CD8-positive, alpha-beta memory T cell (primary cell): Measurements from ENCODE around the gene WDR37. TPM values are rescaled to one million over a fixed set of nuclear protein-coding genes. Genes with fewer than 3 reads are reported as not detected.
"Not testable (repeated sequence)": the region's sequence is repeated elsewhere in the genome, so short reads cannot be mapped to it uniquely, and the experiment has no call there.

Source experiments
- CTCF ChIA-PET: fragments of 350-600 bp; sonication (Branson Sonifier 250); formaldehyde crosslinking; loops from one replicate; lab custom pipeline; 2021; ENCODE audit warnings: antibody characterized with exemption; lab: Charles Lee
- POLR2A ChIA-PET: fragments of 350-600 bp; sonication (Branson Sonifier 250); formaldehyde crosslinking; loops from one replicate; lab custom pipeline; 2021; ENCODE audit warnings: antibody characterized with exemption; lab: Charles Lee
- DNase-seq, 5 donors: peaks; one replicate each; pipeline versions ENCODE4 v3.0.0 to v3.0.0-alpha.2; 2020 to 2022; ENCODE audit warnings: mixed read lengths in 1 of 5
- H3K27ac ChIP-seq: one replicate; pipeline ENCODE4 v1.7.0; 2013; ENCODE audit warnings: low read depth, mild to moderate bottlenecking, low read length, moderate library complexity
- H3K27me3 ChIP-seq: 2 replicates; pipeline ENCODE4 v1.7.0; 2013; ENCODE audit warnings: low read length, mild to moderate bottlenecking; ENCODE audit not compliant: insufficient read depth, poor library complexity, severe bottlenecking
- H3K36me3 ChIP-seq: 2 replicates; pipeline ENCODE4 v1.7.0; 2013; ENCODE audit warnings: mild to moderate bottlenecking, low read length, moderate library complexity; ENCODE audit not compliant: insufficient read depth
- H3K4me1 ChIP-seq: 2 replicates; pipeline ENCODE4 v1.7.0; 2013; ENCODE audit warnings: mild to moderate bottlenecking, low read length, moderate library complexity; ENCODE audit not compliant: insufficient read depth
- H3K4me3 ChIP-seq: 2 replicates; pipeline ENCODE4 v1.7.0; 2013; ENCODE audit warnings: mild to moderate bottlenecking, low read length
- H3K9me3 ChIP-seq: 2 replicates; pipeline ENCODE4 v1.7.0; 2013; ENCODE audit warnings: mild to moderate bottlenecking, low read length
- H3K27ac Mint-ChIP-seq, 8 donors: one replicate each; pipeline ENCODE4 v1.8.0; 2020 to 2021; ENCODE audit warnings: mixed read lengths in 8 of 8, mild to moderate bottlenecking in 6 of 8, inconsistent platforms in 3 of 8, moderate library complexity in 3 of 8
- H3K27me3 Mint-ChIP-seq, 2 donors: one replicate each; pipeline ENCODE4 v1.8.0; 2020 to 2021; ENCODE audit warnings: mixed read lengths in 2 of 2, mild to moderate bottlenecking in 1 of 2, moderate library complexity in 1 of 2
- H3K36me3 Mint-ChIP-seq, 3 donors: one replicate each; pipeline ENCODE4 v1.8.0; 2020 to 2021; ENCODE audit warnings: mixed read lengths in 3 of 3, inconsistent platforms in 1 of 3, mild to moderate bottlenecking in 1 of 3
- H3K4me1 Mint-ChIP-seq, 3 donors: one replicate each; pipeline ENCODE4 v1.8.0; 2020 to 2021; ENCODE audit warnings: mixed read lengths in 3 of 3, inconsistent platforms in 1 of 3, mild to moderate bottlenecking in 1 of 3
- H3K4me3 Mint-ChIP-seq, 7 donors: one replicate each; pipeline ENCODE4 v1.8.0; 2020 to 2021; ENCODE audit warnings: mixed read lengths in 7 of 7, mild to moderate bottlenecking in 6 of 7, moderate library complexity in 4 of 7, inconsistent platforms in 2 of 7
- H3K9me3 Mint-ChIP-seq, 5 donors: one replicate each; pipeline ENCODE4 v1.8.0; 2020 to 2022; ENCODE audit warnings: mixed read lengths in 5 of 5, mild to moderate bottlenecking in 3 of 5, moderate library complexity in 2 of 5, inconsistent platforms in 1 of 5
- polyA plus RNA-seq: library from polyadenylated mRNA; unstranded; fragments of 300-500 nt; fragmentation: Illumina TruSeq; gene quantifications from one replicate; pipeline ENCODE4 v1.2.3, GENCODE V29; 2021
- total RNA-seq, 2 experiments: library from RNA; stranded (reverse); gene quantifications; one replicate each; pipeline ENCODE4 v1.2.3, GENCODE V29; 2021

WDR37 gene
- total and polyA plus RNA-seq, 3 experiments from 2014 or later: 14.5 to 21.7 (median 15.8) TPM

DNA sequence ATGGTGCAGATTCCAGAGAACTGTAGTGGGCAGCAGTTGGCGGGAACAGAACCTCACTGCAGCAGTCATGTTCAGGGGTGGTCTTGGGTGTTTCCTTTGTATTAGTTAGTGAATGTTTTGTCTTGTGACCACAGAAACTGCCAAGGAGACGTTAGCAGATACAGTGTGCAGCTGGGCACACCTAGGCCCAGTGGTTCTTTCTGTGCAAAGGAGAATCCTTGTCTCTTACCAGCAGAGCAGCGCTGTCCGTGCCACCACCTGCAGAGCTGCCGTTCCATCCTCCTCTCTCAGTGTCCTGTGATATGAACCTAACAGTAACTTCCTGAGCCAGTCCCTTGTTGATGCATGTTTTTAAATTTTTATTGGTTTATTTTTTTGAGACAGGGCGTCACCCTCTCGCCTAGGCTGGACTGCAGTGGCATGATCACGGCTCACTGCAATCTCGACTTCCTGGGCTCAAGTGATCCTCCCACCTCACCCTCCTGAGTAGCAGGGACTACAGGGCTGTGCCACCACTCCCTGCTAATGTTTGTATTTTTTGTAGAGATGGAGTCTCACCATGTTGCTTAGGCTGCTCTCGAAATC, 60.6 kb downstream of the WDR37 start:
- no peak overlapping the region for H3K4me3 Mint-ChIP-seq
- DNase-seq: no peak
- H3K27me3 ChIP-seq: no peaks in the 10 kb centered on the region
- peaks cover 20 to 50% (median 47%) of the 10 kb centered on the region in 3 donors for H3K4me1 Mint-ChIP-seq
- H3K9me3 Mint-ChIP-seq: no peaks in the 10 kb centered on the region
- peaks cover 8 to 95% (median 26%) of the 10 kb centered on the region in 3 donors for H3K36me3 Mint-ChIP-seq
- H3K27me3 Mint-ChIP-seq: no peaks in the 10 kb centered on the region
- CTCF ChIA-PET: no interaction called here
- POLR2A ChIA-PET: no interaction called here
- peaks cover 15% of the 10 kb centered on the region for H3K4me1 ChIP-seq
- peaks cover 57% of the 10 kb centered on the region for H3K36me3 ChIP-seq
- H3K9me3 ChIP-seq: no peaks in the 10 kb centered on the region
- no peak overlapping the region for H3K4me3 ChIP-seq
- peak overlapping the region in 4 of 8 donors; percentile 58 to 75 (median 68) for H3K27ac Mint-ChIP-seq
- no peak overlapping the region for H3K27ac ChIP-seq

DNA sequence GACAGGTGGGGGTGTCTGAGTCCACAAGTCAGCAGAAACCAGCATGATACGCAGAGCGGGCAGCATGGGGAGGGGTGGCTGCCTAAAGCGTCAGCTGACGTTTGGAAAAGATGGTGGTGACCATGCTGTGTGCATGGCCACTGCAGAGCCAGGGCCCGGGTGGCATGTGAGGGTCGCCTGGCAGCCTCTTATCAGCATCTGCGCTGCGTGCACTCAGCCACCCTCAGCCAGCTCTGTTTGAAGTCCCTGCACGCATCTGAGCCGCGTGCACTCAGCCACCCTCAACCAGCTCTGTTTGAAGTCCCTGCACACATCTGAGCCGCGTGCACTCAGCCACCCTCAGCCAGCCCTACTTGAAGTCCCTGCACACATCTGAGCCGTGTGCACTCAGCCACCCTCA, 61.5 kb downstream of the WDR37 start:
- POLR2A ChIA-PET: no interaction called here
- no peaks in the 10 kb centered on the region for H3K27me3 ChIP-seq
- H3K9me3 ChIP-seq: no peaks in the 10 kb centered on the region
- Mint-ChIP-seq H3K36me3 (peaks cover 2 to 95% (median 26%) of the 10 kb centered on the region in 3 donors), H3K4me3 (no peak overlapping the region), H3K9me3 (no peaks in the 10 kb centered on the region), H3K27ac (peak overlapping the region in 5 of 8 donors; percentile 60 to 80 (median 69)), H3K27me3 (no peaks in the 10 kb centered on the region), H3K4me1 (peaks cover 18 to 43% (median 40%) of the 10 kb centered on the region in 3 donors)
- H3K4me3 ChIP-seq: no peak overlapping the region
- peaks cover 57% of the 10 kb centered on the region for H3K36me3 ChIP-seq
- H3K4me1 ChIP-seq: peaks cover 15% of the 10 kb centered on the region
- CTCF ChIA-PET: no interaction called here
- no peak overlapping the region for H3K27ac ChIP-seq
- peak in 1 of 5 donors; percentile 12 for DNase-seq

DNA sequence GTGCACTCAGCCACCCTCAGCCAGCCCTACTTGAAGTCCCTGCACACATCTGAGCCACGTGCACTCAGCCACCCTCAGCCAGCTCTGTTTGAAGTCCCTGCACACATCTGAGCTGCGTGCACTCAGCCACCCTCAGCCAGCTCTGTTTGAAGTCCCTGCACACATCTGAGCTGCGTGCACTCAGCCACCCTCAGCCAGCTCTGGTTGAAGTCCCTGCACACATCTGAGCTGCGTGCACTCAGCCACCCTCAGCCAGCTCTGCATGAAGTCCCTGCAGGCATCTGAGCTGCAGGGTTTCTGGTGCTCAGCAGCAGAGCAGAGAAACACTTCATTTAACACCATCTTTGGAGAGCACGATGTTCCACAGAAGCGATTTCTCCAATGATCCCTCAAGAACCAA, 62.1 kb downstream of the WDR37 start:
- DNase-seq: peak in 1 of 5 donors; percentile 25
- H3K27me3 ChIP-seq, POLR2A ChIA-PET, H3K27me3 Mint-ChIP-seq, H3K4me3 Mint-ChIP-seq, H3K4me3 ChIP-seq, H3K27ac ChIP-seq, H3K9me3 Mint-ChIP-seq, H3K9me3 ChIP-seq: not testable (repeated sequence)
- Mint-ChIP-seq H3K36me3 (peaks cover 0 to 94% (median 26%) of the 10 kb centered on the region in 3 donors), H3K27ac (peak overlapping the region in 1 of 8 donors; percentile 86), H3K4me1 (peaks cover 22 to 44% (median 42%) of the 10 kb centered on the region in 3 donors)
- Histone ChIP-seq H3K36me3 (peaks cover 54% of the 10 kb centered on the region), H3K4me1 (peaks cover 15% of the 10 kb centered on the region)
- CTCF ChIA-PET: interaction anchor here (2.8 kb wide), 1 partner anchor 9 kb away, joined by 10 read pairs; no protein-coding TSS in a partner anchor

DNA sequence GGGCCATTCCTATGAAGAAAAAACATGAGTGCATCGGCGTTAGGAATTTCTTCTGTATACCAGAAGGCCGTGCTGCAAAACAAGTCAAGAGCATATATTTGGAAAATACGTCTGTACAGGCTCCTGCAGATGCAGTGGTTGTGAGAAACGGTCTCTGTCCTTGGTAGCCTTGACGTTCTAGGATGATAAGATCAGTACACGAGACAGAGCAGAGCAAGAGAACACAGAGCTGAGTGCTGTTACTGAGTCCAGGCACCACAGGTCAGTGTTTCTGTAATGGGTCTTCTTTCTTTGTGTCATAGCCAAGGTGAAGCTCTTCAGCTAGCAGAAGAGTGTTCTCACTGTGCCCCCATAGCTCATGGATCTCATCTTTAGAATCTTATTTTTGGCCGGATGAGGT, 62.8 kb downstream of the WDR37 start:
- H3K27ac Mint-ChIP-seq: peak overlapping the region in 6 of 8 donors; percentile 39 to 72 (median 50)
- POLR2A ChIA-PET: no interaction called here
- H3K4me3 ChIP-seq: no peak overlapping the region

DNA sequence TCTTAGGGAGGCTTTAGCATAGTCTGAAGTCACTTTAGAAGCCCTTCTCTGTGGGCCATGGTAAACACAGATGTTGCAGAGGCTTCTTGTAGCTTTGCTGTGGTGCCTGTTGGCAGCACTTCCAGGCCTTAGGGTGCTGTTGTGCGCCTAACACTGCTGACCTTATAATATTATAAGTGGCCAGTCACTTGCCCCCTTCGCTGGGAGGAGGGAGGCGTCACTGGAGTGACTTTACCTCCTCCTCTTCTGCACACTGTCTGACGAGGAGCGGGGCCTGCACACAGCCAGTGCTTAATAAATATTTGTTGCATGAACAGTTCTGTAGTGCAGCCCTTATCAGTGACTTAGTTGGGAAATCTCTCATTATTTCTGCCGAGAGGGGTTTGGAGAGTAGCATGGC, 63.3 kb downstream of the WDR37 start:
- Mint-ChIP-seq H3K9me3 (no peaks in the 10 kb centered on the region), H3K36me3 (peaks cover 9 to 95% (median 34%) of the 10 kb centered on the region in 3 donors), H3K4me3 (peak overlapping the region in 1 of 7 donors; percentile 60), H3K27ac (peak overlapping the region in 6 of 8 donors; percentile 5 to 54 (median 43)), H3K27me3 (no peaks in the 10 kb centered on the region), H3K4me1 (peaks cover 25 to 50% (median 43%) of the 10 kb centered on the region in 3 donors)
- Histone ChIP-seq H3K36me3 (peaks cover 63% of the 10 kb centered on the region), H3K4me3 (no peak overlapping the region), H3K9me3 (no peaks in the 10 kb centered on the region), H3K27me3 (no peaks in the 10 kb centered on the region), H3K4me1 (peaks cover 15% of the 10 kb centered on the region), H3K27ac (no peak overlapping the region)
- ChIA-PET CTCF (interaction anchor here (2.8 kb wide), 1 partner anchor 10 kb away, joined by 10 read pairs; no protein-coding TSS in a partner anchor), POLR2A (no interaction called here)
- no peak for DNase-seq

More for the DNA sequence above, 62.8 kb downstream of the WDR37 start:
- Mint-ChIP-seq H3K4me1 (peaks cover 25 to 48% (median 42%) of the 10 kb centered on the region in 3 donors), H3K36me3 (peaks cover 6 to 95% (median 29%) of the 10 kb centered on the region in 3 donors), H3K9me3 (no peaks in the 10 kb centered on the region), H3K27me3 (no peaks in the 10 kb centered on the region), H3K4me3 (no peak overlapping the region)
- no peak overlapping the region for H3K27ac ChIP-seq
- DNase-seq: no peak
- H3K27me3 ChIP-seq: no peaks in the 10 kb centered on the region
- H3K4me1 ChIP-seq: peaks cover 15% of the 10 kb centered on the region
- no peaks in the 10 kb centered on the region for H3K9me3 ChIP-seq
- CTCF ChIA-PET: interaction anchor here (2.8 kb wide), 1 partner anchor 9 kb away, joined by 10 read pairs; no protein-coding TSS in a partner anchor
- peaks cover 59% of the 10 kb centered on the region for H3K36me3 ChIP-seq

DNA sequence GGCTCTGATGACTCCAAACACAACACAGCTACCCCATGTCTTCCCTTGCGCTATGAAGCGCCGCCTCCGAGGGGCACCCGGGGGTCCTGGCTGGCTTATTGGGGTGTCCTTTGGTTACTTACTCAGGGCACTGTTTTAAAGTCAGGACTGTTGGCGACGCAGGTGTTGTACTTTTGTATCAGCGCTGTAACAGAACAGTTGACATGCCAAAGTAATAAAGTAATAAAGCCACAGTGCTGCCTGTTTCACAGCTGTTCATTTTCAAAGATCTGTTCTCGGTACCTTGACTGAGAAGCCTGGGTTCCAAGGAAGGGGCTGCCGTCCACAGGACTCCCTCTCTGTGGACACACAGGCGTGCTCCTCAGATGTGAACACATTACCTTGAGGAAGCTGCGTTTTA, 64.1 kb downstream of the WDR37 start:
- H3K9me3 ChIP-seq: no peaks in the 10 kb centered on the region

DNA sequence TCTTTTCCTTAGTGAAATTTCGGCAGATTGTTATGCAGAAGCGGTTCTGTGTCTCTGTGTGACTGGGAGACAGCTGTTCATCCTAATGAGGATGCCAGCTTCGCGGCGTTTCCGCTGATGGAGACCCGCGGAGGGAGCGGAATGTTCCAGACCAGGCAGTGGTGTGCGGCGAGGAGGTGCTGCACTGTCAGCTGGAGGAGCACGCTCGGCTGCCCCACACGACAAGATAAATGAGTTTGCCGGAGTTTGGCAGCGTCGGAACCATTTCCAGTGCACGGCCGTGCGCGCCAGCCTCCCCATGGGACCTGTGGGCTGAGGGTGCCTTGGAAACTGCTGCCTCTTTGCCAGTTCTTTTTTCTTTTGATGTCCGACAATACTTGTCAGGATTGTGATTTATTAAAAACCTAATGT, 64.6 kb downstream of the WDR37 start:
- no peak for DNase-seq
- Mint-ChIP-seq H3K27me3 (no peaks in the 10 kb centered on the region), H3K4me3 (no peak overlapping the region), H3K4me1 (peaks cover 23 to 47% (median 38%) of the 10 kb centered on the region in 3 donors), H3K36me3 (peaks cover 16 to 95% (median 41%) of the 10 kb centered on the region in 3 donors), H3K9me3 (no peaks in the 10 kb centered on the region), H3K27ac (peak overlapping the region in 1 of 8 donors; percentile 66)
- ChIA-PET POLR2A (no interaction called here), CTCF (interaction anchor here (2.8 kb wide), 1 partner anchor 11 kb away, joined by 10 read pairs; no protein-coding TSS in a partner anchor)
- Histone ChIP-seq H3K27me3 (no peaks in the 10 kb centered on the region), H3K36me3 (peaks cover 69% of the 10 kb centered on the region), H3K9me3 (no peaks in the 10 kb centered on the region), H3K4me1 (peaks cover 15% of the 10 kb centered on the region), H3K27ac (no peak overlapping the region), H3K4me3 (no peak overlapping the region)

More for the DNA sequence above, 64.1 kb downstream of the WDR37 start:
- peak overlapping the region in 3 of 8 donors; percentile 43 to 48 (median 47) for H3K27ac Mint-ChIP-seq
- no peaks in the 10 kb centered on the region for H3K9me3 Mint-ChIP-seq
- ChIA-PET CTCF (interaction anchor here (2.8 kb wide), 1 partner anchor 11 kb away, joined by 10 read pairs; no protein-coding TSS in a partner anchor), POLR2A (no interaction called here)
- Histone ChIP-seq H3K36me3 (peaks cover 68% of the 10 kb centered on the region), H3K4me3 (no peak overlapping the region), H3K27me3 (no peaks in the 10 kb centered on the region), H3K27ac (no peak overlapping the region), H3K4me1 (peaks cover 15% of the 10 kb centered on the region)
- no peak for DNase-seq
- peaks cover 13 to 95% (median 37%) of the 10 kb centered on the region in 3 donors for H3K36me3 Mint-ChIP-seq
- H3K4me1 Mint-ChIP-seq: peaks cover 25 to 49% (median 41%) of the 10 kb centered on the region in 3 donors
- no peak overlapping the region for H3K4me3 Mint-ChIP-seq
- no peaks in the 10 kb centered on the region for H3K27me3 Mint-ChIP-seq

DNA sequence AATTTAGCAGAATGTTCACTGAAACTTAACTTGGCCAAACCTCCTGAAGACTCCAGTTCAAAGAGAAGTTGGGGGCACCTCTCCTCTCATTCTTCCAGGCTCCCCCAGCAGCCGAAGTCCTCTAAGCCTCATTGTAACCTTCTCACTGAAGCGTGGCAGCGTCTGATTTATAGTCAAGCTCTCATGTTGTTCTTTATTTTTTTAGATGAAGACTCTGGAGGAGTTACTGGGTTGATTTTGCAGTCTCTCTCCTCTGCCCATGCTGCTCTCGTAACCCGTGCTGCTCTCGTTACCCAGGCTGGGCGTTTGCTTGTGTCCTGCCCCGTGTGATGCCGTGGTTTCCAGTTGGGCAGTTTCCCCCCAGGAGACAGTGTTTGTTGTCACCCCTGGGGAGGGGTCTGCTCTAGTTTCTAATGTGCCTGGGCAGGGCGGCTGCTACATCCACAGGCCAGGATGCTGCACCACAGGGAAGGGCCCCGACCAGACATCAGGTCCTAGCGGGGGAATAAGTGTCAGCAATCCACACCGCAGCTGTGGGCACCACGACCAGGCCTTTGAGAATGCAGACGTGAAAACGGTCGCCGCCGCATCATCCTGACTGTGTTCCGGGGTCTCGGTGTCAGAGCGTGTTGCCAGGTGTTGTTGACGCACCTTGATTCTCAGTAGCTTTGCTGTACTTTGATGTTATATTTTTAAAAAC, 65.2 kb downstream of the WDR37 start:
- Histone ChIP-seq H3K9me3 (no peaks in the 10 kb centered on the region), H3K4me1 (peaks cover 15% of the 10 kb centered on the region), H3K4me3 (no peak overlapping the region), H3K36me3 (peaks cover 64% of the 10 kb centered on the region), H3K27me3 (no peaks in the 10 kb centered on the region), H3K27ac (no peak overlapping the region)
- H3K27ac Mint-ChIP-seq: peak overlapping the region in 1 of 8 donors; percentile 66
- H3K4me3 Mint-ChIP-seq: no peak overlapping the region
- H3K4me1 Mint-ChIP-seq: peaks cover 24 to 45% (median 34%) of the 10 kb centered on the region in 3 donors
- CTCF ChIA-PET: no interaction called here
- H3K9me3 Mint-ChIP-seq: no peaks in the 10 kb centered on the region
- POLR2A ChIA-PET: no interaction called here
- H3K36me3 Mint-ChIP-seq: peaks cover 16 to 94% (median 39%) of the 10 kb centered on the region in 3 donors
- no peak for DNase-seq
- H3K27me3 Mint-ChIP-seq: no peaks in the 10 kb centered on the region
